ENCODE data around the gene CHIC1.

GRCh38 chrX:73647212-73647611, 84.2 kb downstream of the CHIC1 start:
- TF ChIP-seq EZH2 (IDR thresholded peaks at IDR 0.05; ENCODE audit: low read depth) = no peak
- TF ChIP-seq, protein P1, sequence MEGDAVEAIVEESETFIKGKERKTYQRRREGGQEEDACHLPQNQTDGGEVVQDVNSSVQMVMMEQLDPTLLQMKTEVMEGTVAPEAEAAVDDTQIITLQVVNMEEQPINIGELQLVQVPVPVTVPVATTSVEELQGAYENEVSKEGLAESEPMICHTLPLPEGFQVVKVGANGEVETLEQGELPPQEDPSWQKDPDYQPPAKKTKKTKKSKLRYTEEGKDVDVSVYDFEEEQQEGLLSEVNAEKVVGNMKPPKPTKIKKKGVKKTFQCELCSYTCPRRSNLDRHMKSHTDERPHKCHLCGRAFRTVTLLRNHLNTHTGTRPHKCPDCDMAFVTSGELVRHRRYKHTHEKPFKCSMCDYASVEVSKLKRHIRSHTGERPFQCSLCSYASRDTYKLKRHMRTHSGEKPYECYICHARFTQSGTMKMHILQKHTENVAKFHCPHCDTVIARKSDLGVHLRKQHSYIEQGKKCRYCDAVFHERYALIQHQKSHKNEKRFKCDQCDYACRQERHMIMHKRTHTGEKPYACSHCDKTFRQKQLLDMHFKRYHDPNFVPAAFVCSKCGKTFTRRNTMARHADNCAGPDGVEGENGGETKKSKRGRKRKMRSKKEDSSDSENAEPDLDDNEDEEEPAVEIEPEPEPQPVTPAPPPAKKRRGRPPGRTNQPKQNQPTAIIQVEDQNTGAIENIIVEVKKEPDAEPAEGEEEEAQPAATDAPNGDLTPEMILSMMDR (conservative IDR thresholded peaks at IDR 0.05) = no peak

Measured in PC-9 (cell line).